Endothelial cell of umbilical vein (primary cell): ENCODE measurements around the gene RPS19. TPM values are rescaled to one million over a fixed set of nuclear protein-coding genes. Genes with fewer than 3 reads are reported as not detected.

Experiments used
- BruUV-seq: library from RNA; stranded (reverse); fragments of 400-500 nt; replicated peaks from 2 replicates; lab custom pipeline; 2021; lab: Mats Ljungman, UMichigan
- CTCF ChIA-PET: fragments of 300-600, 350-600 bp; sonication (Branson Sonifier 250); formaldehyde crosslinking; loops from one replicate; lab custom pipeline; 2021; ENCODE audit warnings: antibody characterized with exemption, inconsistent platforms; lab: Charles Lee
- POLR2A ChIA-PET: fragments of 300-600, 350-600 bp; sonication (Branson Sonifier 250); formaldehyde crosslinking; loops from one replicate; lab custom pipeline; 2021; ENCODE audit warnings: antibody characterized with exemption, inconsistent platforms; lab: Charles Lee
- DNase-seq: peaks from one replicate; pipeline ENCODE4 v3.0.0-alpha.2; 2011; ENCODE audit warnings: low read depth, low spot score
- FAIRE-seq: peaks from 2 replicates; lab custom pipeline; 2011; peaks lifted over from hg19 to GRCh38; lab: Jason Lieb, UNC
- H2AFZ ChIP-seq: 2 replicates; pipeline ENCODE4 v1.6.0; 2012; ENCODE audit warnings: low read depth, low read length, control low read depth, inconsistent platforms
- H3K27ac ChIP-seq: 2 replicates; pipeline ENCODE4 v1.5.1; 2011; ENCODE audit warnings: low read depth, mild to moderate bottlenecking, control low read depth, low read length, moderate library complexity; ENCODE audit not compliant: insufficient read depth
- H3K27me3 ChIP-seq, 2 experiments: 2 replicates each; pipeline versions ENCODE4 v1.6.0 to v1.6.1; 2011; ENCODE audit warnings: low read length in 2 of 2, mixed read lengths in 1 of 2; ENCODE audit not compliant: control insufficient read depth in 2 of 2, insufficient read depth in 2 of 2
- H3K36me3 ChIP-seq, 2 experiments: 2 replicates in 1 of 2; 3 replicates in 1 of 2; pipeline ENCODE4 v1.5.1; 2011; ENCODE audit warnings: low read length in 2 of 2, mild to moderate bottlenecking in 1 of 2, moderate library complexity in 1 of 2; ENCODE audit not compliant: control insufficient read depth in 2 of 2, insufficient read depth in 2 of 2; ENCODE audit errors: extremely low read depth in 1 of 2
- H3K4me1 ChIP-seq: 3 replicates; pipeline ENCODE4 v1.5.1; 2011; ENCODE audit warnings: mild to moderate bottlenecking, low read length; ENCODE audit not compliant: control insufficient read depth, insufficient read depth; ENCODE audit errors: extremely low read depth
- H3K4me2 ChIP-seq: 2 replicates; pipeline ENCODE4 v1.6.1; 2011; ENCODE audit warnings: low read length, control low read depth, mixed read lengths; ENCODE audit not compliant: insufficient read depth
- H3K4me3 ChIP-seq, 3 experiments: fragments of 200-600 bp in 1 of 3; sonication (generic), shearing (Covaris generic) in 1 of 3; replicated peaks in 1 of 3; 2 replicates each; pipeline ENCODE4 v1.5.1; 2011 to 2016; ENCODE audit warnings: control low read depth in 3 of 3, low read length in 3 of 3, mild to moderate bottlenecking in 2 of 3, inconsistent platforms in 1 of 3, low read depth in 1 of 3, moderate library complexity in 1 of 3; ENCODE audit not compliant: insufficient read depth in 1 of 3
- H3K79me2 ChIP-seq: 2 replicates; pipeline ENCODE4 v1.6.0; 2012; ENCODE audit warnings: low read length, inconsistent platforms; ENCODE audit not compliant: control insufficient read depth, insufficient read depth
- H3K9ac ChIP-seq: replicated peaks from 2 replicates; pipeline ENCODE3; 2011; ENCODE audit warnings: low read length, control low read depth; ENCODE audit not compliant: insufficient read depth; ENCODE audit errors: extremely low read depth
- H3K9me1 ChIP-seq: replicated peaks from 3 replicates; pipeline ENCODE4 v1.6.0; 2011; ENCODE audit warnings: mild to moderate bottlenecking, low read length; ENCODE audit not compliant: control insufficient read depth, insufficient read depth; ENCODE audit errors: extremely low read depth
- H3K9me3 ChIP-seq: replicated peaks from 2 replicates; pipeline ENCODE4 v1.5.1; 2012; ENCODE audit warnings: low read length, inconsistent platforms; ENCODE audit not compliant: control insufficient read depth, insufficient read depth
- H4K20me1 ChIP-seq: replicated peaks from 2 replicates; pipeline ENCODE3; 2011; ENCODE audit warnings: mild to moderate bottlenecking, low read length; ENCODE audit not compliant: control insufficient read depth, insufficient read depth; ENCODE audit errors: extremely low read depth
- EZH2 ChIP-seq: IDR thresholded peaks from 2 replicates; pipeline ENCODE4 v1.6.1; 2012; ENCODE audit warnings: borderline replicate concordance, low read depth, mild to moderate bottlenecking, moderate library complexity, low read length, inconsistent platforms; ENCODE audit not compliant: severe bottlenecking
- FOS ChIP-seq: IDR thresholded peaks from 2 replicates; pipeline ENCODE4 v1.6.1; 2011; ENCODE audit warnings: mild to moderate bottlenecking, low read length, moderate library complexity, borderline replicate concordance; ENCODE audit not compliant: insufficient read depth
- GATA2 ChIP-seq: IDR thresholded peaks from 2 replicates; pipeline ENCODE4 v1.7.0; 2011; ENCODE audit warnings: low read depth, mild to moderate bottlenecking, moderate library complexity, mixed read lengths, low read length; ENCODE audit not compliant: insufficient read length, insufficient read depth
- JUN ChIP-seq: IDR thresholded peaks from 2 replicates; pipeline ENCODE4 v1.6.1; 2011; ENCODE audit warnings: borderline replicate concordance, low read depth; ENCODE audit not compliant: insufficient read length, insufficient read depth
- MYC ChIP-seq: IDR thresholded peaks from one replicate; pipeline ENCODE4 v1.6.1; 2011; ENCODE audit warnings: mild to moderate bottlenecking, low read depth, low read length
- POLR2A ChIP-seq: IDR thresholded peaks from 2 replicates; pipeline ENCODE4 v1.6.1; 2012; ENCODE audit warnings: low read depth, mild to moderate bottlenecking, control low read depth, low read length
- POLR2AphosphoS5 ChIP-seq: IDR thresholded peaks from 2 replicates; pipeline ENCODE4 v1.6.1; 2012; ENCODE audit warnings: low read depth, mild to moderate bottlenecking, control low read depth, low read length, moderate library complexity; ENCODE audit not compliant: insufficient read depth
- dilution Hi-C: fragments of 300-500 bp; cut with MboI; formaldehyde crosslinking; loops from one replicate; pipeline ENCODE4 v1.15.0; 2019; ENCODE audit warnings: low sequenced_read_pairs; ENCODE audit not compliant: extremely low pct_ligation_motif_present
- intact Hi-C: fragments of 100-400 bp; cut with micrococcal nuclease; formaldehyde crosslinking; loops from one replicate; pipeline ENCODE4 v1.10.0; 2022
- polyA plus RNA-seq, 4 experiments: library from polyadenylated mRNA; depleted of rRNA in 3 of 4; stranded (reverse) in 3 of 4; unstranded in 1 of 4; fragments of >200 nt; gene quantifications; 2 replicates each; pipeline versions ENCODE4 v1.2.1 to v1.2.3, GENCODE V29; 2011 to 2012; ENCODE audit warnings: missing spikeins in 1 of 4
- total RNA-seq: library from RNA; stranded (reverse); gene quantifications from 2 replicates; pipeline ENCODE4 v1.2.3, GENCODE V29; 2021

The RPS19 gene
- total and polyA plus RNA-seq, 2 donors (not counting 3 experiments of a cell fraction or from before 2014, with no cell fraction given), result 2,234 to 4,353 TPM

DNA sequence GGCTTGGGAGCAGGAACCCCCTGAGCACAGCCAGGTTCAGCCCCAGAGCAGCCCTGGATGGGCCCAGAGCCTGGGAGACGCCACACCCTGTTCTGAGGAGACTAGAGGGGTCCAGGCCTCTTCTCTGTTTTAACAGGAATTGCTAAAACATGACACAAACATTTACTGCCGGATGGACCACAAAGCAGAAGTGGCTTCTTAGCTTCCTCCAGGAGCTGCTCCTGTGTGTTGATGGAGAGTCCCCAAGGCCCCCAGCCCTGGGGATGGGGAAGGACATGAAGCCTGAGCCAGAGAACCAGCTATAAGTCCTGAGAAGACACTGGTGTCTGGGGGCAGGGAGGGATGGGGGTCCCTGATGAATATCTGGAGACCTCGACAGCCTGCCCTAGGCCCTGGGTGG is 49.0 kb upstream of the RPS19 start:
- Histone ChIP-seq H3K9me3 (no peaks in the 10 kb centered on the region), H3K79me2 (no peaks in the 10 kb centered on the region), H3K36me3 (no peaks in the 10 kb centered on the region), H3K27me3 (no peaks in the 10 kb centered on the region), H2AFZ (no peak overlapping the region), H4K20me1 (no peaks in the 10 kb centered on the region), H3K4me2 (no peak overlapping the region), H3K27ac (no peak overlapping the region), H3K4me1 (no peaks in the 10 kb centered on the region), H3K4me3 (no peak overlapping the region), H3K9me1 (no peaks in the 10 kb centered on the region), H3K9ac (no peak overlapping the region)
- dilution Hi-C loops (no loop called here), intact Hi-C loops (no loop called here)
- CTCF ChIA-PET, result interaction anchor here (1.0 to 1.8 kb wide), 3 partner anchors 16 to 57 kb away, joined by 5 to 10 read pairs (median 6); partner anchors contain the start of gene CEACAM6
- no TSS peak for BruUV-seq
- POLR2A ChIA-PET, result no interaction called here
- FAIRE-seq, result no peak
- DNase-seq, result no peak
- TF ChIP-seq MYC (no peak), FOS (no peak), POLR2A (no peak), POLR2AphosphoS5 (no peak), JUN (no peak), GATA2 (no peak), EZH2 (no peak)

DNA sequence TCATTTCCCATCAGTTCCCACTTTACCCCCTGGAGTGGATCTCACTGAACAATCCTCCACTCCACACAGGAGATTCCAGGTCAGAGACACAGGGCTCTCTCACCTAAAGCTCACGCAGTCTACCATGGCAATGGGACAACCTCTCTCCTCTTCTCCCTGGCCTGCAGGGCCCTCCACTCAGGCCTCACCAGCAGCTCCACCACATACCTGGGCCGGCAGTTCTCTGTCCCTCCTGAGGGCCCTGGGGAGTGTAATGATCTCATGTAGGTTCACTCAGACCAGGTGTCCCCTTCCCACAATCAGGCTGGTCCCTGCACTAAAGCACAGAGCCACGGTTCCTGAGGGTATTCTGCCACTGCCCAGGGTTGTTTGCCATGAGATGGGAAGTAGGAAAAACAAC is 48.1 kb upstream of the RPS19 start:
- ChIA-PET CTCF (interaction anchor here (3.8 kb wide), 1 partner anchor 19 kb away, joined by 17 read pairs; no protein-coding TSS in a partner anchor), POLR2A (no interaction called here)
- no peaks in the 10 kb centered on the region for H3K36me3 ChIP-seq
- no peak overlapping the region for H3K27ac ChIP-seq
- dilution Hi-C loops (no loop called here), intact Hi-C loops (no loop called here)
- BruUV-seq, result no TSS peak
- H3K27me3 ChIP-seq, result no peaks in the 10 kb centered on the region
- H3K9me1 ChIP-seq, result no peaks in the 10 kb centered on the region
- no peaks in the 10 kb centered on the region for H4K20me1 ChIP-seq
- no peak for DNase-seq
- no peak overlapping the region for H3K4me3 ChIP-seq
- H3K9ac ChIP-seq, result no peak overlapping the region
- no peak for FAIRE-seq
- H3K9me3 ChIP-seq, result no peaks in the 10 kb centered on the region
- no peak overlapping the region for H2AFZ ChIP-seq
- no peaks in the 10 kb centered on the region for H3K4me1 ChIP-seq
- H3K79me2 ChIP-seq, result no peaks in the 10 kb centered on the region
- TF ChIP-seq JUN, result no peak
- no peak overlapping the region for H3K4me2 ChIP-seq
